B cell (primary cell): ENCODE measurements around the gene DCLK1.

Experiments
- EZH2 ChIP-seq: IDR thresholded peaks from 2 replicates; pipeline ENCODE4 v1.6.1; 2012; ENCODE audit warnings: borderline replicate concordance, low read depth, mild to moderate bottlenecking, moderate library complexity, low read length; ENCODE audit not compliant: insufficient read depth, poor library complexity, severe bottlenecking
- TF ChIP-seq, protein P1 (sequence below): fragments of 200-600 bp; IDR thresholded peaks from one replicate; pipeline ENCODE4 v1.8.0; 2022; ENCODE audit warnings: antibody characterized with exemption, mild to moderate bottlenecking

DNA sequence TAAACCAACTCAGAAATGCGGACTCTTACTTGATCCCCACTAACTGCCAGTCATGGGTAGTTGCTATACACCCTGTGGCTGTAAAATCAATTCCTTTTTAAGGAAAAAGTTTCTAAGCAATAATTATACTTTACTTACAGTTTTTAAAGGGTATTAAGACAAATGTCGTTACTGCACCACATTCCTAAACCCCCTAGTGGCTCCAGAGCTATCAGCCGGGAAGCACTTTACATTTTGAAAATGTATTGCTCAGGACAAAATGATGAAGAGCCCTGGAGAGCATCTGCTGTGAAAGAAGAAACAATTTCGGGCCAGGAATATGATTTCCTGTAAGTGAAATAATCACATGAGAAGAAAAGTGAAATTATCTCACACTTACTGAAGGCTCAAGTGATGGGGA lies 36.7 kb downstream of the DCLK1 start:
- TF ChIP-seq, protein P1, sequence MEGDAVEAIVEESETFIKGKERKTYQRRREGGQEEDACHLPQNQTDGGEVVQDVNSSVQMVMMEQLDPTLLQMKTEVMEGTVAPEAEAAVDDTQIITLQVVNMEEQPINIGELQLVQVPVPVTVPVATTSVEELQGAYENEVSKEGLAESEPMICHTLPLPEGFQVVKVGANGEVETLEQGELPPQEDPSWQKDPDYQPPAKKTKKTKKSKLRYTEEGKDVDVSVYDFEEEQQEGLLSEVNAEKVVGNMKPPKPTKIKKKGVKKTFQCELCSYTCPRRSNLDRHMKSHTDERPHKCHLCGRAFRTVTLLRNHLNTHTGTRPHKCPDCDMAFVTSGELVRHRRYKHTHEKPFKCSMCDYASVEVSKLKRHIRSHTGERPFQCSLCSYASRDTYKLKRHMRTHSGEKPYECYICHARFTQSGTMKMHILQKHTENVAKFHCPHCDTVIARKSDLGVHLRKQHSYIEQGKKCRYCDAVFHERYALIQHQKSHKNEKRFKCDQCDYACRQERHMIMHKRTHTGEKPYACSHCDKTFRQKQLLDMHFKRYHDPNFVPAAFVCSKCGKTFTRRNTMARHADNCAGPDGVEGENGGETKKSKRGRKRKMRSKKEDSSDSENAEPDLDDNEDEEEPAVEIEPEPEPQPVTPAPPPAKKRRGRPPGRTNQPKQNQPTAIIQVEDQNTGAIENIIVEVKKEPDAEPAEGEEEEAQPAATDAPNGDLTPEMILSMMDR: no peak
- no peak for TF ChIP-seq EZH2
